Gastrocnemius medialis (tissue), 4 donors: ENCODE data around the gene WDR7. TPM values are rescaled to one million over a fixed set of nuclear protein-coding genes. Genes with fewer than 3 reads are reported as not detected.
A peak's percentile ranks its signal among the peaks of the same experiment; 100 is the strongest.

Experiments
- ATAC-seq, 2 donors: fragments of 150-250 bp; one replicate each; pipeline ENCODE4 v1.9.1; 2016
- DNase-seq, 2 donors: peaks; one replicate each; pipeline ENCODE4 v3.0.0-alpha.2; 2019
- H3K27ac ChIP-seq, 4 donors: fragments of 200-600 bp; sonication (generic); 1 replicate in 1 of 4; 2 replicates in 3 of 4; pipeline ENCODE4 v1.5.1; 2016 to 2018; ENCODE audit warnings: mild to moderate bottlenecking in 2 of 4, moderate library complexity in 1 of 4
- H3K27me3 ChIP-seq, 3 donors: fragments of 200-600 bp; sonication (generic) in 2 of 3; 1 replicate in 1 of 3; 2 replicates in 2 of 3; pipeline versions ENCODE4 v1.5.1 to v1.6.0; 2016 to 2019; ENCODE audit warnings: mild to moderate bottlenecking in 1 of 3, moderate library complexity in 1 of 3
- H3K36me3 ChIP-seq, 2 donors: fragments of 200-600 bp; sonication (generic) in 1 of 2; one replicate each; pipeline ENCODE4 v1.5.1; 2017 to 2018
- H3K4me1 ChIP-seq, 2 donors: fragments of 200-600 bp; sonication (generic) in 1 of 2; one replicate each; pipeline ENCODE4 v1.5.1; 2016 to 2017; ENCODE audit warnings: mild to moderate bottlenecking in 2 of 2
- H3K4me3 ChIP-seq, 4 donors: fragments of 200-600 bp; sonication (generic) in 3 of 4; 1 replicate in 1 of 4; 2 replicates in 3 of 4; pipeline ENCODE4 v1.5.1; 2016 to 2019; ENCODE audit warnings: mild to moderate bottlenecking in 2 of 4
- H3K9me3 ChIP-seq, 3 donors: fragments of 200-600 bp; sonication (generic) in 2 of 3; 1 replicate in 1 of 3; 2 replicates in 2 of 3; pipeline ENCODE4 v1.5.1; 2016 to 2019
- POLR2A ChIP-seq, 2 donors: fragments of 450-650 bp; IDR thresholded peaks; one replicate each; pipeline ENCODE4 v1.6.1; 2017; ENCODE audit warnings: antibody characterized with exemption in 2 of 2, mild to moderate bottlenecking in 2 of 2, moderate library complexity in 2 of 2
- in situ Hi-C, 4 donors: fragments of 200-750 bp; cut with MboI; loops; one replicate each; pipeline versions ENCODE4 v1.15.0 to v1.8.0; 2017; ENCODE audit warnings: low sequenced_read_pairs in 4 of 4
- intact Hi-C: fragments of 100-400 bp; cut with DNase I; formaldehyde crosslinking; loops from one replicate; pipeline ENCODE4 v1.15.1; 2023; ENCODE audit warnings: low total_unique reads
- total RNA-seq, 4 donors: library from RNA; depleted of rRNA; stranded (reverse); fragments of >200 nt; gene quantifications; one replicate each; pipeline versions ENCODE4 v1.1.0 to v1.2.3, GENCODE V29; 2016
- TF ChIP-seq, protein P1 (sequence below), 5 experiments: fragments of 450-650 bp in 3 of 5; fragments of 200-600 bp in 2 of 5; sonication (generic) in 2 of 5; IDR thresholded peaks in 4 of 5; conservative IDR thresholded peaks in 1 of 5; 1 replicate in 4 of 5; 2 replicates in 1 of 5; pipeline ENCODE4 v1.5.1; 2016 to 2019; ENCODE audit warnings: antibody characterized with exemption in 5 of 5, mild to moderate bottlenecking in 3 of 5, moderate library complexity in 3 of 5

The WDR7 gene
- total RNA-seq, 4 donors from 2014 or later: 20.5 to 24.2 (median 21.8) TPM

DNA sequence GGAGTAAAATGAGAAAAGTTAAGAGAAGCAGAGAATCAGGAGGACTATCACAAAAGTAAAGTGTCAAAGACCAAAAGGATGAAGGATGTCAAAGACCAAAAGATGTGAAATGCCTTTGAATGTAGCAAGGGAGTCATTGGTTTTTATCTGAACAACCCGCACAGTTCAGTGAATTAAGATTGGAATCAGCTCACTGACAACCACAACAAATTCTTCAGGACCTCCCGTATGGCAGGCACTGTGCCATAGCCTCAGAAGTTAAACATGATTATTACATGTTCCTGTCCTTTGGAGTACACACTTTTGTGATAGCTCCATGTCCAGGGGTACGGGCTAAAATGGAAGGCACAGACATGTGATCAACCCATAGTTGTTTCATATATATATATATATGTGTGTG is 7.8 kb upstream of the WDR7 start:
- no peaks in the 10 kb centered on the region for H3K36me3 ChIP-seq

DNA sequence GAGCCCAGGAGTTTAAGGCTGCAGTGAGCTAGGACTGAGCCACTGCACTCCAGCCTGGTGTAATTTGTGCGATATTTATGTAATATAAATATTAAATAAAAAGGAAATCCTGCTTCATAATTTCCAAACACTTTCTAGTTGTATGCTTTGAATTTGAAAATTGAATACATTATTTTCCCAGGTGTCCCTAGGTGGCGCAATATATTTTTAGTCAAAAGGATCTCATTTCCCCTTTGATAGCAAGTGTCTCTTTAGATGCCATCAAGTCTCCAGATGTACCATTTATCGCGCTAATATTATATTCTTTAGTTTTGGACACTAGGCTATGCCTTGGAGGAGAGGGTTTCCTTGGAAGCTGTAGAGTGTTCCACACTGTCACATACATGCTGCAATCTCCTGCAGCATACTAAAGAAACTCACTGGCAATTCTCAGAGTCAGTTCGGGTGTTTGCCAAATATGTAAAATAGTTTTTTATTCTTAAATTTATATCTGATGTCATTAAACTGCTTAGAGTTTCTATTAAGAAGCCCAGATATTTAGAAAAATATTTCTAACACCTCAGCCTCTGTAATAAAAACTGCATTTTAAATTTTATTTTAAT is 5.6 kb upstream of the WDR7 start:
- no peaks in the 10 kb centered on the region for H3K9me3 ChIP-seq
- no peak overlapping the region for H3K27ac ChIP-seq
- ATAC-seq (no peak), DNase-seq (no peak)
- in situ Hi-C loops (no loop called here), intact Hi-C loops (no loop called here)
- no peak for TF ChIP-seq POLR2A (IDR thresholded peaks at IDR 0.05)
- TF ChIP-seq, protein P1, sequence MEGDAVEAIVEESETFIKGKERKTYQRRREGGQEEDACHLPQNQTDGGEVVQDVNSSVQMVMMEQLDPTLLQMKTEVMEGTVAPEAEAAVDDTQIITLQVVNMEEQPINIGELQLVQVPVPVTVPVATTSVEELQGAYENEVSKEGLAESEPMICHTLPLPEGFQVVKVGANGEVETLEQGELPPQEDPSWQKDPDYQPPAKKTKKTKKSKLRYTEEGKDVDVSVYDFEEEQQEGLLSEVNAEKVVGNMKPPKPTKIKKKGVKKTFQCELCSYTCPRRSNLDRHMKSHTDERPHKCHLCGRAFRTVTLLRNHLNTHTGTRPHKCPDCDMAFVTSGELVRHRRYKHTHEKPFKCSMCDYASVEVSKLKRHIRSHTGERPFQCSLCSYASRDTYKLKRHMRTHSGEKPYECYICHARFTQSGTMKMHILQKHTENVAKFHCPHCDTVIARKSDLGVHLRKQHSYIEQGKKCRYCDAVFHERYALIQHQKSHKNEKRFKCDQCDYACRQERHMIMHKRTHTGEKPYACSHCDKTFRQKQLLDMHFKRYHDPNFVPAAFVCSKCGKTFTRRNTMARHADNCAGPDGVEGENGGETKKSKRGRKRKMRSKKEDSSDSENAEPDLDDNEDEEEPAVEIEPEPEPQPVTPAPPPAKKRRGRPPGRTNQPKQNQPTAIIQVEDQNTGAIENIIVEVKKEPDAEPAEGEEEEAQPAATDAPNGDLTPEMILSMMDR (IDR thresholded peaks at IDR 0.05 in 4 of 5, conservative IDR thresholded peaks at IDR 0.05 in 1 of 5): peak in 1 of 5 experiments; percentile 38
- H3K36me3 ChIP-seq: no peaks in the 10 kb centered on the region
- H3K4me1 ChIP-seq: peaks cover 2 to 4% of the 10 kb centered on the region in 2 donors
- H3K27me3 ChIP-seq: no peaks in the 10 kb centered on the region
- H3K4me3 ChIP-seq: no peak overlapping the region

More for the DNA sequence above, 7.8 kb upstream of the WDR7 start:
- Histone ChIP-seq H3K4me1 (peaks cover 0 to 5% of the 10 kb centered on the region in 2 donors), H3K27ac (no peak overlapping the region), H3K9me3 (no peaks in the 10 kb centered on the region), H3K4me3 (no peak overlapping the region), H3K27me3 (no peaks in the 10 kb centered on the region)
- intact Hi-C loops (no loop called here), in situ Hi-C loops (no loop called here)
- ATAC-seq (no peak), DNase-seq (no peak)
- TF ChIP-seq, protein P1 (IDR thresholded peaks at IDR 0.05 in 4 of 5, conservative IDR thresholded peaks at IDR 0.05 in 1 of 5): no peak
- no peak for TF ChIP-seq POLR2A (IDR thresholded peaks at IDR 0.05)

DNA sequence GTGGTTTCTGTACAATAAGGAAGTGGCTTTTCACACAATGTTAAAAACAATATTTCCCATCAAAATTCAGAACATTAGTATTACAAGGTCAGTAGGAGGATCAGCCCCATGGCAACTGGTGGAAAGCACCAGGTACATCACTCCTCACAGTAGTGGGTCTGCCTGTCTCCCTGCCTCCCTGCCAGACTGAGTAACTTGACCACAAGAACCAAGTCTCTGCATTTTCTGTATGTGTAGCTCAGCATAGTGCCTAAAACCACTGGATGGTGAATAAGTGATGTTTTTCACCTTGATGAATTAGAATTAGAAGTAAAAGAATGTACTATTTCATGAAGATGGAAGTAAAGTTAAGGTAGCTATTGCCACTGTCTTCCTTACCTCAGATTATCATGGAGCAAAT is 4.1 kb upstream of the WDR7 start:
- H3K4me3 ChIP-seq: no peak overlapping the region
- H3K27me3 ChIP-seq: no peaks in the 10 kb centered on the region

DNA sequence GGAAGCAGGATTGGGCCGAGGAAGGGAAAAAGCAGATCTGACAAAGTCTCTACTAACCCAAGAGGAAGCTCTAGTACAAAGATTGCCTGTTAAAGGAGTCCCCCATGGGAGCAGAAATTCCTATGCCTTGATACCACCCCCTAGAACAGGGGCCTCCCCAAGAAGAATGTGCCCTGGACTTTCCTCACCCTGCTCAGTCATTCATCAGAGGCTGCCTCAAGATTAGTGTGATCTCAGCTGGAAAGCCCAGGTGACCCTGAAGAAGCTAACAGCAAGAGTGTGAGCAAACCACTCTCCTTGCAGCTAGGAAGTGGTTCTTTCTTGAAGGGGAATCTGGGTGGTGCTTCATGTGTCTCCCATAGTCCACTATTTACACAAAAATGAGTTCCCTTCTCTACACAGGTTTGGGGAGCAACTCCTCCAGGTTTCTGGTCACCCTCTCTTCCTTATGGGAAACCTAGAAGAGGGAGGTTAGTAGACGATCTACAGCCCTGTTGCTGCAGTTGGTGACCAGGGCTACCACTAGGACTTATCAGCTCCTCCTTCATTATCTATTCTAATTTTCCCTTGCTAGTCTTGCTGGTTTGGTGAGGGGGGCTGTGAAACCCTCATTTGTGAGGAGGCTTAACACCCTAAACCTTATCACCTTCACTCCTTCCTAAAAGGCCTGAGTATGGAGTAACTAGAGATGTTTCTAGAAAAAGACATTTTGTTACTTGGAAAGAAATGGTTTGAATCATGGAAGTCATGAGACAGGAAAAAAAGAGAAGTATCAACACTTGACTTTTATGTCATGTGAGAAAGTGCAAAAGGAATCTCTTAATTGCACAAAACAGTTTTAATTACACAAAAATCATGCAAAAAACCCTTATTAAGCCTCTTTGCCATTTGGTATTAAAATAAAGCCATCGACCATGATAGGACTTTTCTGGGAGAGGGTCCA is 2.9 kb upstream of the WDR7 start:
- no peaks in the 10 kb centered on the region for H3K27me3 ChIP-seq
- no peak for TF ChIP-seq POLR2A (IDR thresholded peaks at IDR 0.05)
- TF ChIP-seq, protein P1 (IDR thresholded peaks at IDR 0.05 in 4 of 5, conservative IDR thresholded peaks at IDR 0.05 in 1 of 5): no peak
- intact Hi-C loops: no loop called here
- DNase-seq (no peak), ATAC-seq (no peak)
- in situ Hi-C loops: no loop called here
- H3K36me3 ChIP-seq: no peaks in the 10 kb centered on the region
- peaks cover 13 to 20% of the 10 kb centered on the region in 2 donors for H3K4me1 ChIP-seq
- H3K9me3 ChIP-seq: no peaks in the 10 kb centered on the region
- H3K4me3 ChIP-seq: no peak overlapping the region
- no peak overlapping the region for H3K27ac ChIP-seq

More for the DNA sequence above, 4.1 kb upstream of the WDR7 start:
- TF ChIP-seq, protein P1 (IDR thresholded peaks at IDR 0.05 in 4 of 5, conservative IDR thresholded peaks at IDR 0.05 in 1 of 5): no peak
- Histone ChIP-seq H3K27ac (no peak overlapping the region), H3K36me3 (no peaks in the 10 kb centered on the region), H3K4me1 (peaks cover 9 to 10% of the 10 kb centered on the region in 2 donors), H3K9me3 (no peaks in the 10 kb centered on the region)
- intact Hi-C loops: no loop called here
- DNase-seq (no peak), ATAC-seq (no peak)
- in situ Hi-C loops: no loop called here
